SK-N-SH treated with all-trans-retinoic acid at 6 μM for 48 hours (cell line): ENCODE results near the gene IGF2BP1.

Experiments used
- ARNTL ChIP-seq: fragments of 450-650 bp; formaldehyde crosslinking; IDR thresholded peaks from 2 replicates; pipeline ENCODE4 v1.5.0; 2020; ENCODE audit warnings: low read depth, mild to moderate bottlenecking, moderate library complexity, borderline replicate concordance
- CREB5 ChIP-seq: fragments of 250-450 bp; sonication (Bioruptor Pico); IDR thresholded peaks from 2 replicates; pipeline ENCODE4 v1.5.1; 2020; ENCODE audit warnings: low read depth, mild to moderate bottlenecking, moderate library complexity
- CSDC2 ChIP-seq: fragments of 250-450 bp; sonication (Bioruptor Pico); IDR thresholded peaks from 2 replicates; pipeline ENCODE4 v1.5.0; 2020; ENCODE audit warnings: mild to moderate bottlenecking, moderate library complexity
- CSRNP3 ChIP-seq: fragments of 250-450 bp; sonication (Bioruptor Pico); IDR thresholded peaks from 2 replicates; pipeline ENCODE4 v1.5.1; 2021; ENCODE audit warnings: mild to moderate bottlenecking, moderate library complexity
- GLIS3 ChIP-seq: fragments of 250-450 bp; sonication (Bioruptor Pico); IDR thresholded peaks from 2 replicates; pipeline ENCODE4 v1.5.0; 2020; ENCODE audit warnings: mild to moderate bottlenecking, moderate library complexity
- OSR1 ChIP-seq: fragments of 250-450 bp; sonication (Bioruptor Pico); IDR thresholded peaks from 2 replicates; pipeline ENCODE4 v1.8.0; 2022; ENCODE audit warnings: moderate library complexity, mild to moderate bottlenecking, inconsistent platforms
- PATZ1 ChIP-seq: fragments of 250-450 bp; sonication (Bioruptor Pico); IDR thresholded peaks from 2 replicates; pipeline ENCODE4 v1.8.0; 2020; ENCODE audit warnings: mild to moderate bottlenecking, moderate library complexity, borderline replicate concordance
- RARB ChIP-seq: fragments of 250-450 bp; sonication (Bioruptor Pico); IDR thresholded peaks from 2 replicates; pipeline ENCODE4 v1.8.0; 2021; ENCODE audit warnings: mild to moderate bottlenecking, moderate library complexity
- TOX ChIP-seq: fragments of 250-450 bp; sonication (Bioruptor Pico); IDR thresholded peaks from 2 replicates; pipeline ENCODE4 v1.8.0; 2021; ENCODE audit warnings: mild to moderate bottlenecking, moderate library complexity, borderline replicate concordance
- TSHZ2 ChIP-seq: fragments of 250-450 bp; sonication (Bioruptor Pico); IDR thresholded peaks from 2 replicates; pipeline ENCODE4 v1.5.0; 2020; ENCODE audit warnings: mild to moderate bottlenecking, moderate library complexity
- ZC3H10 ChIP-seq: fragments of 250-450 bp; sonication (Bioruptor Pico); IDR thresholded peaks from 2 replicates; pipeline ENCODE4 v1.5.1; 2021; ENCODE audit warnings: mild to moderate bottlenecking, moderate library complexity
- ZFP3 ChIP-seq: fragments of 250-450 bp; sonication (Bioruptor Pico); IDR thresholded peaks from 2 replicates; pipeline ENCODE4 v1.5.0; 2020; ENCODE audit warnings: mild to moderate bottlenecking, moderate library complexity
- ZNF70 ChIP-seq: fragments of 450-650 bp; formaldehyde crosslinking; IDR thresholded peaks from 2 replicates; pipeline ENCODE4 v1.5.0; 2020; ENCODE audit warnings: mild to moderate bottlenecking, moderate library complexity
- ZNF8 ChIP-seq: fragments of 450-650 bp; formaldehyde crosslinking; IDR thresholded peaks from 2 replicates; pipeline ENCODE4 v1.5.0; 2020; ENCODE audit warnings: mild to moderate bottlenecking, moderate library complexity

GRCh38 chr17:49051269-49051668 lies 54.1 kb downstream of the IGF2BP1 start:
- TF ChIP-seq CREB5 (CRISPR knock-in tag) (no peak), ZNF8 (CRISPR knock-in tag) (no peak), ZNF70 (CRISPR knock-in tag) (no peak), PATZ1 (CRISPR knock-in tag) (no peak), TSHZ2 (CRISPR knock-in tag) (no peak), GLIS3 (CRISPR knock-in tag) (no peak), CSDC2 (CRISPR knock-in tag) (no peak), ZC3H10 (no peak), ARNTL (CRISPR knock-in tag) (no peak), CSRNP3 (CRISPR knock-in tag) (no peak), OSR1 (CRISPR knock-in tag) (no peak), RARB (no peak), TOX (no peak), ZFP3 (CRISPR knock-in tag) (no peak)
